Kidney epithelial cell (primary cell): ENCODE data around the gene RUNX2. TPM values are rescaled to one million over a fixed set of nuclear protein-coding genes. Genes with fewer than 3 reads are reported as not detected.

Source experiments
- DNase-seq: peaks from one replicate; pipeline ENCODE4 v3.0.0-alpha.2; 2010; ENCODE audit warnings: low read depth
- H3K27me3 ChIP-seq: 2 replicates; pipeline ENCODE4 v1.6.0; 2011; ENCODE audit warnings: low read length; ENCODE audit not compliant: control insufficient read depth, insufficient read depth
- H3K36me3 ChIP-seq: 2 replicates; pipeline ENCODE4 v1.5.1; 2011; ENCODE audit warnings: low read length; ENCODE audit not compliant: control insufficient read depth, insufficient read depth
- H3K4me3 ChIP-seq: 2 replicates; pipeline ENCODE4 v1.5.1; 2011; ENCODE audit warnings: low read depth, mild to moderate bottlenecking, control low read depth, low read length
- total RNA-seq: library from RNA; depleted of rRNA; stranded (reverse); fragments of >200 nt; gene quantifications from 2 replicates; pipeline ENCODE4 v1.2.3, GENCODE V29; 2015
- TF ChIP-seq, protein P1 (sequence below): IDR thresholded peaks from 2 replicates; pipeline ENCODE4 v1.5.1; 2011; ENCODE audit warnings: mild to moderate bottlenecking, moderate library complexity, low read length, control low read depth, inconsistent platforms; ENCODE audit not compliant: insufficient read depth, poor library complexity, severe bottlenecking

RUNX2 gene
- total RNA-seq, 1 donor from 2014 or later = 9.2 TPM

DNA sequence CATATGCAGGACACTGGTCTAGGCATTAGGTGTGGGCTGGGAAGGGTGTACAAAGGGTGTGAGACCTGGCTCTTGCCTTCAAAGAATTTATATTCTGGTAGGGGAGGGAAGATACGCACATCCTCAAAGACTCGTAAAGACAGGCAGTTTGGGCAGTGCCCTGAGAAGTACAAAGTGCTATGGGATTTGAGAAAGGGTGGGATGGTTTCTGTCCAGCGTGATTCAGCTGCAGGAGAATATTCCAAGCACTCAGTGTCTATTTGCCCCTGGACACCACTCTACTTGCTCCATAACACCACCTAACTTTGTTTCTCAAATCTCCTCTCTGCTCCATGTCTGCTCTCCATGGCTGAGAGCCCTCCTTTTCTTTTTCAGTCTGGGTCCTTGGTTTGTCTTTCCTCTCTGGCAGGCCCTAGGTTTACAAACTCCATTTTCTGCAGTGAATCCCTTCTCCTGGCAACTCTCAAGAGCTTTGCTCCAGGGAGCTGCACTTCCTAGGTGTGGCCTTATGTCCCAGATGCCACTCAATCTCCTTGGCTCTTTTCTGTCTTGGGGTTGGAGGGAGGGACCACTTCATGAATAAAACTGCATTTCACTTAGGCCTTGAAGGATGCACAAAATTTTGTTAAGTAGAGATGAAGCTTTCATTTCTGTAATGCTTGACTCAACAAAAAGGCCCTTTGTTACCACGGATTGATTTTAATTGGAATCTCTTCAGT, 377.2 kb downstream of the RUNX2 start:
- Histone ChIP-seq H3K4me3 (no peak overlapping the region), H3K27me3 (no peaks in the 10 kb centered on the region), H3K36me3 (no peaks in the 10 kb centered on the region)
- DNase-seq = no peak
- TF ChIP-seq, protein P1, sequence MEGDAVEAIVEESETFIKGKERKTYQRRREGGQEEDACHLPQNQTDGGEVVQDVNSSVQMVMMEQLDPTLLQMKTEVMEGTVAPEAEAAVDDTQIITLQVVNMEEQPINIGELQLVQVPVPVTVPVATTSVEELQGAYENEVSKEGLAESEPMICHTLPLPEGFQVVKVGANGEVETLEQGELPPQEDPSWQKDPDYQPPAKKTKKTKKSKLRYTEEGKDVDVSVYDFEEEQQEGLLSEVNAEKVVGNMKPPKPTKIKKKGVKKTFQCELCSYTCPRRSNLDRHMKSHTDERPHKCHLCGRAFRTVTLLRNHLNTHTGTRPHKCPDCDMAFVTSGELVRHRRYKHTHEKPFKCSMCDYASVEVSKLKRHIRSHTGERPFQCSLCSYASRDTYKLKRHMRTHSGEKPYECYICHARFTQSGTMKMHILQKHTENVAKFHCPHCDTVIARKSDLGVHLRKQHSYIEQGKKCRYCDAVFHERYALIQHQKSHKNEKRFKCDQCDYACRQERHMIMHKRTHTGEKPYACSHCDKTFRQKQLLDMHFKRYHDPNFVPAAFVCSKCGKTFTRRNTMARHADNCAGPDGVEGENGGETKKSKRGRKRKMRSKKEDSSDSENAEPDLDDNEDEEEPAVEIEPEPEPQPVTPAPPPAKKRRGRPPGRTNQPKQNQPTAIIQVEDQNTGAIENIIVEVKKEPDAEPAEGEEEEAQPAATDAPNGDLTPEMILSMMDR = no peak

DNA sequence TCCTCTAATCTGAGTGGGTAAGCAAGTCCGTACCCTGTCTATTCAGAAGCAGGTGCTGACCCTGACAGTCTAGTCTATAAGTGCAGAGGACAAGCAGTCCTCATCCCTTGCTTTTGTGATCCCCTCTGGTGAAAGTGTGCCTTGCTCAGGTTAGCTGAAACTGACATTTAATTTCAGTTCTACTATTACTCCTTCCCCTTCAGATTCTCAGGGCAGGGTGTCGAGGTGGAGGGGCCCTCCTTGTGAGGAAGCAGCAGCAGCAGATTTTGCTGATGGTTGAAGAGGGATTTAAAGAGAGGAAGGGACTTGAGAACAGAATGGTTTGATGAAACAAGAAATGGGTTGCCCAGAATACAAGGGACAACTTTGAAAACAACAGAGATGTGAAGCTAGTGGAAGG, 378.2 kb downstream of the RUNX2 start:
- TF ChIP-seq, protein P1 = no peak
- Histone ChIP-seq H3K4me3 (no peak overlapping the region), H3K27me3 (no peaks in the 10 kb centered on the region), H3K36me3 (no peaks in the 10 kb centered on the region)
- no peak for DNase-seq

DNA sequence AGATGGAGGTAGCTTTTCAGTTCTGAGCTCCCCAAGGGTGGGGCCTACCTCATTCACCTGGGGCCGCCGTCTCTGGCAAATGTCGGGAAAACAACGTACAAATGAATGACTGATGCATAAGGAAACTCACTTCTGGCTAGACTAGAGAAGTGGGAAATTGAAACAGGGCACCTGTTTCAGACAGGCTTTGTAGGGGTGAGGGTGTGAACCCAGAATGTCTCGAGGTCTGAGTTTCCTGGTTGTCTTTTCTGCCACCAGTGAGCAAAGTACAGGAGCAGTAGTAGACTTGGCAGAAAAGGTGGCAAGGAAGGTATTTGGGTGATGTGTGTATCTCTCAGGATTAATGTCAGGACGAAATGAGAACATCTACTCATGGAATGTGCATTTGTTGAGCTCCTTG, 379.0 kb downstream of the RUNX2 start:
- Histone ChIP-seq H3K4me3 (no peak overlapping the region), H3K27me3 (no peaks in the 10 kb centered on the region), H3K36me3 (no peaks in the 10 kb centered on the region)
- DNase-seq = no peak
- TF ChIP-seq, protein P1 = no peak

DNA sequence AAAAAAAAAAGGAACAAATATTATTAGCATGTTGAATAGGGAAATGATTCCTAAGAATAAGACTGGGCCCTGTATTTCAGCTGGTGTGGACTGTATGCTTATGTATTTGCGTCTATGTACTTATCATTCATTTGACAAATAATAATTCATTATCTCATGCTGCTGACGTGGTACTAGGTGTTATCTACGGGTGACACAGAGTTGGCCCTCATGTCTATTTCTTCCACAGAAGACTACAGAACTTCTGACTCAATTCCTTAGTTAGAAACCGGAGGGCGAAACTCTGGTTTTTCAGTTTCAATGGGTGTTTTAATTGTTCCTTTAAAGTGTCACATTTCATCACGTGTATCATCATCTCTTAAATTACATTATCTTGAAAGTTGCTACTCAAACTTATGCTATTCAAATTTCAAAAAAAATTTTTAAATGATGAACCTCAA, 381.7 kb downstream of the RUNX2 start:
- Histone ChIP-seq H3K4me3 (no peak overlapping the region), H3K36me3 (no peaks in the 10 kb centered on the region), H3K27me3 (no peaks in the 10 kb centered on the region)
- TF ChIP-seq, protein P1 = no peak
- DNase-seq = no peak

- TF ChIP-seq, protein P1 = no peak
- H3K36me3 ChIP-seq = no peaks in the 10 kb centered on the region
- H3K4me3 ChIP-seq = no peak overlapping the region
- H3K27me3 ChIP-seq = no peaks in the 10 kb centered on the region
- DNase-seq = no peak
Measured at GRCh38 chr6:45710304-45710821, 382.2 kb downstream of the RUNX2 start.

- TF ChIP-seq, protein P1 = no peak
- no peak for DNase-seq
- Histone ChIP-seq H3K27me3 (no peaks in the 10 kb centered on the region), H3K36me3 (no peaks in the 10 kb centered on the region), H3K4me3 (no peak overlapping the region)
Measured at GRCh38 chr6:45712076-45712475, 383.9 kb downstream of the RUNX2 start.
